HG03039 (cell line): ENCODE results near the gene L3MBTL4.

Experiments
- ATAC-seq: cut with Tn5 transposase; IDR thresholded peaks from one replicate; pipeline ENCODE4 v1.9.1; 2021; ENCODE audit warnings: mild to moderate bottlenecking, moderate library complexity; ENCODE audit not compliant: unreplicated experiment

The L3MBTL4 gene

DNA sequence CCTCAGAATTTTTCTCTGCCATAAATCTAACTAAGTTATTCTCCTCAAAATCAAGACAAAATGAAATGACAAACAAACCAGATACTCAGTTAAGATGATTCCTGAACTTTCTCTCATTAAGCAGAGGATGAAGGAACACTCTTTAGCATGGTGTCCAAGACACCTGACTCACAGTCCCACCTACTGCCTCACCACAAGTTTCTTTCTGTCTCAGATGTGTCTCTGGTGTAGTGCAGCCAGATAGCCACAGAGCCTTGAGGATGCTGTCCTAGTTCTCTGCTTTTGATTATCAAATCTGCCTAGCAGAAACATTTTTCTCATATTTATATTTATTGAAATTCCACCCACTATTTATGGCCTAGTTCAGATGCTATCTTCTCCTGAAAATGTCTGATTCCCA, 415.8 kb downstream of the L3MBTL4 start:
- peak; percentile 99 for ATAC-seq

DNA sequence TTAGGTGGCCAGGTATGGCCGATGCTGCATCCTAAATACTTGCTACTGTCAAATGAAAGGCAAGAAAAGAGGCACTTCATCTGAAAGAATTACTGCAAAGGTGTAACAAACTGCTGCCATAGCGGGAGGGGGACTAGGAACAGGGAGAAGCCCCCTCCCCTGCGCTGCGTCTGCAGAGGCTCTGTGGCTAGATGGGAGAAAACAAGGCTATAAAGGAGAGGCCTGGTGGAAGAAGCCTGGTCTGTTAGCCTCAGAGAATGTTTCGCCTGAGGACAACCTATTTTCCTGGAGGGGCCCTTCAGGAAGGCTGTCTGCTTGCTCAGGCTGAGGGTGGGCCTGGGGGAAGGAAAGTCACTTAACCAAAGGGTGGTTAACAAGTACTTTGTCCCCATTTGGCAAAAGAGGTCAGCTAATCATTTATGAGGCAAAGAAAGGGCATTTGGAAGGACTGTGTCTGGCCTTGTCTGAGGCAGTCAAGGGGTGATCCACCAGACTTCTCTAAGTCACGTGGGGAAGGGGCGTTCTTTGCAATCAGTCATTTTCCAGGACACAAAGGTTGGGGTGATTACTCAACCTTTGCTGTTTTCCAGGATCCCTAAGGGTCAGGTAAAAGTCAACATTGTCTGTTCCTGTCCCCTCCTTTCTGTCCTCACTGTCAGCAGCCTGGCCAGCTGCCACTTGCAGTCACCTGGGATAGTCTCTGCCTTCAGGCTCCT, 416.4 kb downstream of the L3MBTL4 start:
- peak; percentile 9 for ATAC-seq

DNA sequence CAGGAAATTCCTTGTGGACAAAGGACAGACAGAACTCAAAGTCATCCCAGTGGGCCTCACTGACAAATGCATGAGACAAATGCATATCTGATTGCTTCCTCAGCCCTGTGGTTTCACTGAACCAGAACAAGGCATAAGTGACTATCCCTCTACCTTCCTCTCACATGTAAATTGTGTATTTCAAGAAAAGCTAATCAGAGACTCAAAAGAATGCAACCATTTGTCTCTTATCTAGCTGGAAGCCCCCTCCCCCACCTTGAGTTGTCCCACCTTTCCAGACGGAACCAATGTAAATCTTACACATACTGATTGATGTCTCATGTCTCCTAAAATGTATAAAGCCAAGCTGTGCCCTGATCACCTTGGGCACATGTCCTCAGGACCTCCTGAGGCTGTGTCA, 417.4 kb downstream of the L3MBTL4 start:
- no peak for ATAC-seq

DNA sequence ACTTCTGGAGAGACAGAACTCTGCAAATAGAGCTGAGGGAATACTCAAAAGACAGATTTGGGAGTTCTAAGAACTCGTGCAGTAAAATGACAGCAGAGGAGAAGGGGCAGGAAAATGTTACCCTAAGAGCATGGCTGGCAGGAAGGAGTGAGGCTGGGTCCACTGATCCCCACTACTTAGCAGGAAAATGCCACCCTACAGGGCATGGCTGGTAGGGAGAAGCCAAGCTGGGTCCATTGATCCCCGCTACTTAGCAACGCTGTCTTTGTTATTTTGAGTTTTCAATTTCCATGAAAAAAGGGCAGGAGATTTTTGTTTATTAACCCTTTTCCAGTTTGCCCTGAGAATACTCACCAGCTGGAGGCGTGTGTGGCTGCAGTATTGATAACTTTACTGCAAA, 419.1 kb downstream of the L3MBTL4 start:
- no peak for ATAC-seq

DNA sequence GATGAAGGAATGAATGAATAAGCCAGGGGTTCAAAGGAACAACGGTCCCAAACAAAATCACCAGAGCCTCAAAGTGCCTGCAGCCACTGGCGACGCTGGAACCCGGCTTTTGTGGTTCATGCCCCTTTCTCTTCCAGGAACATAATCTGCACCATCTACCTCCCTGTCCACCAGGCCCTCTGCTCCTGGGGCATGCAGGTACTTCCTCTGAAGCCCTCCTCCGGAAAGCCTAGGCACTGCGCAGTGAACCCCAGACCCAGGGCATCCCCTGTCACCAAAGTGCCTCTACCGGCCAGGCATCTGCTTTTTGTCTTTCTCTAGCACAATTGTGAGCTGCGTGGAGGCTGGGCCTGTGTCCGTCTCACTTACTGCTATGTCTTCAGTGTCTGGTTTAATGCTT, 420.8 kb downstream of the L3MBTL4 start:
- ATAC-seq, result no peak

DNA sequence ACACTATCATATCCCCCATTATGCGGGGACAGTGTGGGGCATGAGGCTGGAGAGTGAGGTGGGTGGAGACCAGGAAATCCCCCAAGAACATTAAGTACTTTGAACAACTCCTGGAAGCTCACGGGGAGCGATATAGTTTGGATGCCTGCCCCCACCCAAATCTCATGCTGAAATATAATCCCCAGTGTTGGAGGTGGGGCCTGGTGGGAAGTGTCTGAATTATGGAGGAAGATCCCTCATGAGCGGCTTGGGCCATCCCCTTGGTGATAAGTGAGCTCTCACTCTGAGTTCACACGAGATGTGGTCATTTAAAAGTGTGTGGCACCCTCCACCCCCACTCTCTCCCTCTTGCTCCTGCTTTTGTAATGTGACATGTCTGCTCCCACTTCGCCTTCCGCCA, 422.3 kb downstream of the L3MBTL4 start:
- ATAC-seq, result no peak

DNA sequence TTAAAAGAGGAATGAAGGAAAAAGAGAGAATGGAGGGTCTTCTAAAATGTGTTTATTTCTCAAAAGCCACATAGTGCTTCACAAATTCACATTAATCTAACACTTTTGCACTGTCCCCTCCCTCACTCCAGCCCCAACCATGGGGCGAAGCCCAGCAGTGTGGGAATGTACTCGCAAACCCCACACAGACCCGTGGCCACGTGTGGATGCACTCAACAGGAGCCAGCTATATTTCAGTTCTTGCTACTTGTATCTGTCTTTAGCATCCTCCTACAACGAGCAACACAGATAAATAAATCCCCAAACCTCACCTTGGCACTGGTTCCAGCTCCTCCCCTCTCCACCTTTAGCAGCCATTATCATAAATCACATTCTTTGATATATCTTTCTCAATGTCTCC, 427.5 kb downstream of the L3MBTL4 start:
- ATAC-seq, result no peak

DNA sequence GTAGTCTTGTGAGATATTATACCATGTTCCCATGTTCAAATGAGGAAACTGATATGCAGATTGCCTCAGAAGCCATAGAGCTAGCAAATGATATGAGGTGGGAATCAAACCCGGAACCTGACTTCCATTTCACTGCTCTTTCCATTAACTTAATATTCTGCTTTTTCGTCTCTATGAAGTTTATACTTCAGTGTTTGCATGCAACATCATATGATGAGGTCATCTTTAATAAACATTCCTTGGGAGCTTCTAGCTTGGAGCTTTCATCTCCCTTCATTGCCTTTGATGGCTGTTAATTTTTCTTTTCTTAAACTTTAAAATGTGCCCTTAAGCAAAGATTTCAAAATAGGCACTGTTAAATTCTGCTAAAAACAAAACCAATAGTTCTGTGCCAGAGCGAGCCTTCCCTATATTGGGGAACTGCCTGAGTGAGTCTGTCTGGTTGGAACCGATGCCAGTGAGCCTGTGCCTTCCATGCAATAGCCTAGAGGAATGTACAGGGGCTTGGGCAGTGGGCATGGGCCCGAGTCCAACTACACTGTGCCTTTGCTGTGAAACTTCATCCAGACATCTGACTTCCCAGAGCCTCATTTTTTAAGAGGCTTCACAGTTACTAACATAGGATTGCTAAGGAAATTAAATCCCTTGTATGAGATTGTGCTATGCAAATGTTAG, 428.3 kb downstream of the L3MBTL4 start:
- no peak for ATAC-seq

DNA sequence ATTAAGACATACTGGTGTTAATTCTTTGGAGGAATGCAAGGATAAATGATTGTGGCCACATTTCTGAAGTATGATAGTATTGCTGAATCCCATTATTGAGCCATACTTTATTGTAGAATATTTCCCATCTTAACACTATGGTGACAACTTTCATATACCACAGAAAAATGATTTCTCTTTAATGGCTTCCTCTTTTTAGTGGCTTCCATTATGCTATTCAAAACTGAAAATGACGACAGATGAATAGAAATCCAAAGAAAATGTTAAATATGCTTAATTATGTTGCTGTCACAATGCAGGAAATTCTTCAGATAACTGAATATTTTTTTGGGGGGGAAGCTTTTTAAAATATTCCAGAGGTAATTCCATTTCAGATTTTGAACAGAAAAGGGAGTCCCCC, 430.5 kb downstream of the L3MBTL4 start:
- ATAC-seq, result no peak

DNA sequence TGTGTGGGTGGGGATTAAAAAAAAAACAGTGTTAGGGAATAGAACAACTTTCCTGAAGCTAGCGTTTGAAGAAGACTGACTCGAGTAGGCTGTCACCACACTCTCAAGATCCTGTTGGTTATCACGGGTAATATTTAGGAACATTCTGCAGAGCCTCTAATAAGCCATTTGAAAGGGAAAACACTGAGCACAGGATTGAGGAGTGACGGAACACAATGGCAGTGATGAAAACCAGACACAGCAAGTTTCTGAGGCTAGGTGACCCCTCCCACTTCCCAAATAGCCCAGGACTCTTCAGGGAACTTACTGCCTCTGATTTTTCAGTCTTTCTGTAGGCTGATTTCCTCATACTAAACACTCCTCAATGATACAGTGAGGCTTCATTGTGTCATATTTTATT, 431.2 kb downstream of the L3MBTL4 start:
- no peak for ATAC-seq

DNA sequence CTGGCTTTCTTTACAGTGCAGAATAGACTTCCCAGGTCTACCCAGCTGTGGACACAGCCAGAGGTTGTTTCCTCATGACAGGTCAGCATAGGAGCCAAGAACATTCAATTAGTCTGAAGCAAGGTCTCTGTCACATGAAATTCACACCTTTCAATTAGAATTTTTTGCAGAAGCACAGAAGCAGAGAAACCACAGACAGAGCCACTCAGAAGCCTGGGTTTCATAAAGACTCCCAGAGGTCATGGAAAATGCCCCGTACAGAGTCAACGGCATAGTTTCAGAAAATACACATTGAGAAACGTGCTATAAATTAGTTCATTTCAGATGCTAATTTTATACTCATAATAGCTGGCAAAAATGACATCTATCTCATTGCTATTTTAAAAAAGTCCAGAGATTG, 432.4 kb downstream of the L3MBTL4 start:
- no peak for ATAC-seq

DNA sequence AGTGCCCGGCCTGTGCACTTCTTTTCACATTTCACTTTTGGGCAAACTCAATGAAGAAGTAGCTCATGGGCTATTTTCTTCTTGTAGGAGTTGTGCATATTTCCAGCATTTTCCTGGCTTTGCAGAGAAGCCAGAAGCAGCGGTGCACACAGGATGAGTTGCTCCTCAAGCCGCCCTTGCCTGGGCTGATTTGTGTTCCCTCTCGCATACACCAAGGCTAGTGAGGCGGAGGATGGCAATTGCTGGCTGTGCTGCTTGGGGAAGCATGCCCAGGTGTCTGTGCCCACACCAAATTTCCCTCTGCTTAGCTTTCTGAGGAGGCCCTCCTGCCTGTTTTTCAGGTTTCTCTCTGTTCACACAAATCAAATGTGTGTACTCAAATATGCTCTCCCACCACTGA, 434.0 kb downstream of the L3MBTL4 start:
- ATAC-seq, result no peak

DNA sequence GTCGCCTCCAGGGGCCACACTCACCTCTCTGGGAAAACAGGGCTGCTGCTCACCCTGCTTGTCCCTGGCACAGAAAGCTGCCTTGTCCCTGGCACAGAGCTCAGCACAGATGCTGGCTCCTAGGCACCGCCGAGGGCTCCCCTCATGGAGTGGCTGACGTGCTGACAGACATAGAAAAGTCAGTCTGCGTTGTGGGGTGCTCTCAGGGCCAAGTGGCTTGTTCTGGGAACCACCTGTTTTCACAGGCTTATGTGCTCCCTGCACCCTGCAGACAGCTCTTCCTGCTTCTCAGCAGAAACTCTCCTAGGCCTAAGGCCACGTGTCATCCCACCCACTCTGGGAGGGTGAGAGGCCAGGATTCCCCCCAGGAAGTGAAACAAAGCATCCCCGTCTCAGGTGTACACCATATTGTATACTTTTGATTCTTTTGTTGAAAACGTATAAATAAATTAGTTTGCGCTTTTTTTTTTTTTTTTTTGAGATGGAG, 434.7 kb downstream of the L3MBTL4 start:
- peak; percentile 71 for ATAC-seq

DNA sequence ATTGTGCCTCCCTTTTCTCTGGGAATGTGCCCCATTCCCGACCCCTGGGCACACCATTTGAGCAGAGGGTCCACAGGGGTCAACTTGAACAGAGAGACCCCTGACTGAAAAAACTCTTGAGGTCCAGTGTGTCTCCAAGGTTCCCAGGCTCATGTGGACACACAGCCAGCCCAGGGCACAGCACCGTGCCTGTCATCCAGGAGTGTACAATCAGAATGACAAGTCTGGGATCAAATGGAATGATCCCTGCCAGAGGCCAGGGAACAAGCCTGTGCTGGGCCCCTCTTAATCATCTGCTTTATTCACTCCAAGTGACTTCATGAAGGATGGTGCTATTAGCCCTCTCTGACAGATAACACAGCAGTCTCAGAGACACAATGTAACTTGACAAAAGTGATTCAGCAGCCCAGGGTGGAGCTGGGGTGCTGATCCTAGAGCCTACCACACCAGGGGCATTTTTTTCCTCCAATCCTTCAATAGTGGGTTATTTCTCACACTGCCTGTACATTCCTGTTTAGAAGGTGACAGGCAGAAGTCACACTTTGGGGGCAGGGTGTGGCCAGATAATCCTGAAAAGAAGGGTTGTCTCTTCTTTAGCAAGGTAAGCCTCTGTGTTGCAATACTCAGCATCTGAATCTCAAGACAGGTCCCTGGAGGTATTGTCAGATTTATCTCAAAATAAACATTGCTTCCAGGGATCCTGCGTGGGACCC, 435.4 kb downstream of the L3MBTL4 start:
- no peak for ATAC-seq

DNA sequence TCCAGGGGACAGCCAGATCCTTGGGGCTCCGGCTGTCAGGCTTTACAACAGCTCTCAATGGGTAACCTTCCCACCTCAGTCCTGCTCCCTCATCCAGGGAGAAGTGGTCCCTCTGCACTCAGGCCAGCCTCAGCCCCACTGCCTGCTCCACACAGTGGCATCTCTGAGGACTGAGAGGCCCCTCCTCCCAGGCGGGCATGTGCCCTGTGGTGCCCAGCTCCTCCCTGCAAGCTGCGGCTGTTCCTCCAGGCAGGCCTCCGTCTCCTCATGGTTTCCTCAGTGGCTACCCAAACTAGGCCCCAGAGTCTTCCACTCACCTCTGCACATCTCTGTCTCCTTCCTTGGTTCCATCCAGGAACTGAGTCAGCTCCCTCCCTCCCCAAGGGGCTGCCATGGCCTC, 437.7 kb downstream of the L3MBTL4 start:
- ATAC-seq, result no peak

DNA sequence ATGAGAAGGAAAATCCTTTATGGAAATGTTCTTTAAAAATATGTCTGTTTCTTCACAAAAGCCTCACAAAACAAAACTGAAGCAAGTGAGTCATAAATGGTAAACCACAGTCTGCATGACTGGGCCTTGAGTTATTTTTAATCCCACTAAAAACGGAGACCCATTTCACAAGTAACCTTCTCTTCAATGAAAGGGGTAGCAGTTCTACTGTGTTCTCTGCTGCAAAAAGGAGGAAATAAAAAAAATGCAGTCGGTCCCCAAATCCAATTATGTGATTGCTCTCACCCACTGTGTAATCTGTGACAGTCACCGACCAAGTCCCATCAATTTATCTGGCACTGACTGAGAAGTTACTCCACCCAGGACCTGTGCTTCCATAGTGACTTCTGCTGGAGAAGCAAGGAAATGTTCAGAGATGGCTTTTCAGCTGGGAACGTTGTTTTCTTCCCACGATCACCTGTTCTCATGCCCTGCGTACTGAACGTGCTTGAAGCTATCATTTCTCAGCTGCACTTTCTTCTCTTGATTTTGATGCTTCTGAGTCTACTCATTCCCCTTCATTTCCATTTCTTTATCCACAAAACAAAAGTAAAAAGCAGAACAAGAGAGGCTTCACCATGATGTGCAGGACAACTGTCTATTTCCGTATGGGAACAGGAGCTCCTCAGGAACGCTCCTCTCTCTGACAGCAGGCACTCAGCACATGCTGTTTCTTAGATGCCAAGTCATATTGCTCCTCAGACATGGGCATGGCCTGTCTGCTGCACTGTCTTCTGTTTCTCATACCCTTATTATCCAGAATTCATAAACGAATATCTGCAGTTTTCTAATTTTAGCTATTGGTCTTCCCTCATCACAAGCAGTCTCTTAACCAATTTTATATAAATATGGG, 439.4 kb downstream of the L3MBTL4 start:
- peak; percentile 51 for ATAC-seq

DNA sequence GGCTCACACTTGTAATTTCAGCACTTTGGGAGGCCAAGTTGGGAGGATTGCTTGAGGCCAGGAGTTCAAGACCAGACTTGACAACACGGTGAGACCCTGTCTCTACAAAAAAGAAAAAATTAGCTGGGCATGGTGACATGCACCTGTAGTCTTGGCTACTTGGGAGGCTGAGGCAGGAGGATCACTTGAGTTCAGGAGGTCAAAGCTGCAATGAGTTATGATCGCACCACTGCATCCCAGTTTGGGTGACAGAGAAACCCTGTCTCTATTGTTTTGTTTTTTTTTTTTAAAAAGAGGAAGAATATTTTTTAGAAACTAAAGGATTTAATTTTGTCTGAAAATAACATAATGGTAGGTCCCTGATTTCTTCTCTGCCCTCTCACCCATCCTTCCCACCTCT, 440.0 kb downstream of the L3MBTL4 start:
- no peak for ATAC-seq

DNA sequence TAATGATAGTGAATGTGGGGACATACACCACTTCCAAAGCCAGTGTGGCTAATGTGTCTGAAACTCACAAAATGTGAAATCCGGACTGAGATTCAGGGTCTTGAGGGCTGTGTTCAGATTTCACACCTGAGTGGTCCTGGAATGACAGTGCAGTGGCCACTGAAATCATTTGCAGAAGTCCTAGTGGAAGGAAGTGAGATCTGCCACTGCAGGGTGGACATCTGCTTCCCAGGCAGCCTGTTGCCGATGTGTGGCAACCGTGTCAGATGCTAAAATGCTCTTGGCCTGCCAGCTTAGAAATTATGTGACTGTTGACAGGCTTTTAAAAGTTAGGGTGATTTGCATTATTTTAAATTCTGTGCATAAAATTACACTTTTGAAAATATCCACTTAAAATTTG, 441.6 kb downstream of the L3MBTL4 start:
- no peak for ATAC-seq

DNA sequence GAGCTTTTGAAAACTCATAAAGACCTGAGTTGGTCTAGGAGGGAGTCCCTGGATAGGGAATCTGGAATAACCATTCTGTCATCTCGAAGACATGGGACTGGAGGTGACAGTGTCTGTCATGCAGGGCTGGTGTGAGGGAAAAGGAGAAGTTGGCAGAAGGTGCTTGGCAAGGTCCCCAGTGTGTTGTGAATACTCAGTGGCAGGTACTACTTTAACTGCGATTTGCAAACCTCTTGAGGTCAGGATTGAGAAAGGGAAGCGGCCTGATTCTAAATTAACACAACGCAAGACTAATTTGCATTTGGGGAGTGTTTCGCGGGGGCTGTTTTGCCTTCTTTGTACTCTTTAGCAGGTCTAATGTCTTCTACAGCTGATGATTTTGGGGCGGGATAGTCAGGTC, 442.4 kb downstream of the L3MBTL4 start:
- peak; percentile 51 for ATAC-seq

DNA sequence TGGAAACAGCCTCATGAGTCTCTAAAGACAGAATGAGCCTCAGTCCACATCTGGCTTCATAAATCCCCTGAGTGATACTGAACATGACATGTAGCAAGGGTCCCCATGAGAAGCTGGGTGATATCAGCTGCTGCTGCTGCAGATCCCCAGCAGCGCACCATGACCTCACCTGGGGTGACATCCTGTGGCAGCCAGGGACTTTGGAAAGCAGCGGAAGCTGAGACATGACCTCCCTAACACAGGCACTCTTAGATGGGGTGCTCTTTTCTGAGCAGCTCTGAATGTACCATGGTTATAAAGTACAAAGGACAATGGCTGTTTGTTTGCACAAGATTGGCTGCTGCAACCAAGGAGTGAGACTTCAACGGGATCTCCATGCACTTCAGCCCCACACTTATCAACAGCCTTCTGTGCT, 444.7 kb downstream of the L3MBTL4 start:
- no peak for ATAC-seq
